GM21447 (cell line): ENCODE results near the gene MSANTD3.
"Not testable (repeated sequence)": the region's sequence is repeated elsewhere in the genome, so short reads cannot be mapped to it uniquely, and the experiment has no call there.

Experiments
- ATAC-seq: cut with Tn5 transposase; IDR thresholded peaks from one replicate; pipeline ENCODE4 v1.9.1; 2021; ENCODE audit not compliant: unreplicated experiment

Gene MSANTD3

DNA sequence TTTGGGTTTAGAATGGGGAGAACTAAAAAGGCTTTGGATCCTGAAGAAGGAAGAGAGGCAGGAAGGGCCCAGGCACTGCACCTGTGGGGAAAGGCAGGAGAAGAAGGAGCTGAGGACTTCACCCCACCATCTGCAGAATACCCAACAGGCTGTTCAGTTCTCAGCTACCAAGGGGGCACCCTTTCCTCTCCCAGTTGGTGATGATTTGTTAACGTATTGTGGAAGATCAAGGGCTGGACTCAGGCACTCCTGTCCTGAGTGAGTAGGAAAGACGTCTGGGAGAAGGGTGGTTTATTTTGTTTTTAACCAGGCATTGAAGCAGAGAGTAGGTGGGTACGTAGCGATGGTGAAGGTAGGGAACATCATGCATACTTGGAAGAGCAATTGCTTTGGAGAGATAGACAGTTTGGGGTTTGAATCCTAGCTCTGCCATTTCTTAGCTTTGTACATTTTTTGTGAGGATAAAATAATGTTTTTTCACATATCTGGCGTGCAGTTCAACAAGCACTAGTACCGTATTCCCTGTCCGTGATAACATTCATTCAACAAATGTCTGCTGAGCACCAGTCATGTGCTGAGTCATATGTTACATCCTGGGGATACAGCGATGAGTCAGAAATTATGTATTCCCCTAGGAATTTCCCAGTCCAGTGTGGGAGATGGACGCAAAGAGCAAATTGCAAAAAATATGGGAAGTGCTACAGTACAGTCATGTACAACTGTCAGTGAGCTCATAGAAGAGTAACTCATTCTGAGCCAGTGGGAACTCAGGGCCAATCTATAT is 2.1 kb downstream of the MSANTD3 start:
- no peak for ATAC-seq

DNA sequence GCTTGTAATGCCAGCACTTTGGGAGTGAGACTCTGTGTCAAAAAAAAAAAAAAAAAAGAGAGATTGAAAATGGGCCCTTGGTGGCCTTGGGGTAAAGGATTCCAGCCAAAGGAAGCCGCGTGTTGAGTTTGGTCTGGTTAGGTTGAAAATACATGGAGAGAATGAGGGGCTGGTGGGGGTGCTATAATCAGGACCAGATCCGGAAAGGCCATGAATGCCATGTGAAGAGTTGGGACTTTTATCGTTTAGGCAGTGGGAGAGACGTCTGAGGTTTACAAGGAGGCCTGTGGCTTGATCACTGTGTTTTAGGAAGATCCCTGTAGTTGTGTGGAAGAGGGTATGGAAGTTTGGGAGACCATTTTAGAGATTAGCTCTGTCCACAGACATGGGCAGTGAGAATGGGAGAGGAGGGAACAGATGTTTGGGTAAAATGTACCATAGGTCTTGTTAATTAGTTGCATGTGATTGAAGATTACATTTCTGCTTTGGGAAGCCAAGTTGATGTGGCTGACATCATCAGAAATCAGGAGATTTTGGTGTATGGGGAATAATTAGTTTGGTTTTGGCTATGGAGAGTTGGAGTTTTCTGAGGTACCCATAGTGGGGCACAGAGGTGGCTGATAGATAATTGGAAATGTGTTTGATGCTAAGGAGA is 3.5 kb downstream of the MSANTD3 start:
- no peak for ATAC-seq

DNA sequence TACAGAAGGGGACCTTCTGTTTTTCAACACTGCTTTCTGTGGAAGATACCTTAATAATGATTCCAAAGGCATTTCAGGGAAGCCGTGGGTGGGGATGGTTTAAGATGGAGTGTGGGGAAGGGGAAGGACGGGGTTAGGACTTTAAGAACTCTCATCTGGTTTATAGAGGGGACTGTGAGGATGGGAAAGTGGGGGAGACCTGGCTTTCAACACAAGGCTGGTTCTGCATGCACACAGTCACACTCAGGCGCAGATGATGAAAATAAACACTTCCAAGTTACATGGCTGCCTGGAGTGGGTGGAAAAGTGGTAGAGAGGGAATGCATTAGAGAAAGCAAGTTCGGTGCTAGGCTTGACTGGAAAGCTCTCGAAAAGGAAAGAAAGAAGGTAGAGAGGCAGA is 4.9 kb downstream of the MSANTD3 start:
- ATAC-seq, result no peak

DNA sequence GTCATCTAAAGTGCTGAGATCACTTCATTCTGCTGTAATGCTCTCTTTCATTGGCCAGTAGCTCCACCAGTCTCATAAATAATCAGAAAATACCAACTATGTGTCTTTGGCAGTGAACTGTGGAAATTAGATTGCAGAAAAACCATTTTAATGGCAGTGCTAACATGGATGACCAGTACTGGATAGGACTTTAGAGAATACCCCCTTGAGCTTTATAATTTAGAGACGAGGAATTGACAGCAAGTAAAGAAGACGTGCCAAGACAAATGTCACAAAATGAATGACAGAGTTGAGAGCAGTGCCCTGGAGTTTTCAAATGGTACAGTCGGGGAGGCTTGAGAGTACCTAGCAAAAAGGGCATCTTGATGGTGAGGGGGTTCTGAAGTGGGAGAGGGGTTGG is 5.8 kb downstream of the MSANTD3 start:
- no peak for ATAC-seq

DNA sequence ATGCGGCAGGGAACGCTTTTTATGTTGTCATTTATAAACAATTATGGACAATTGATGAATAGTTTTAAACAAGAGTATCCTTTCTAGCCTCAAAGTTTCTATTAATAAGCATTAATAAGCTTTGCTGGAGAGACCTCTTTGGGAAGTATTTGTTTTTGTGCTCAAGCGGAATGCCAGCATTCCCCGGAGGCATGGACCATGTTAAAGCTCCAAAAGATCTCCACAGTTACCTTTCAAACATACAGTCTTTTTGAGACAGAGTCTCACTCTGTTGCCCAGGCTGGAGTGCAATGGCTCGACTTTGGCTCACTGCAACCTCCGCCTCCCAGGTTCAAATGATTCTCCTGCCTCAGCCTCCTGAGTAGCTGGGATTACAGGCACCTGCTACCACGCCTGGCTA is 9.6 kb downstream of the MSANTD3 start:
- no peak for ATAC-seq

DNA sequence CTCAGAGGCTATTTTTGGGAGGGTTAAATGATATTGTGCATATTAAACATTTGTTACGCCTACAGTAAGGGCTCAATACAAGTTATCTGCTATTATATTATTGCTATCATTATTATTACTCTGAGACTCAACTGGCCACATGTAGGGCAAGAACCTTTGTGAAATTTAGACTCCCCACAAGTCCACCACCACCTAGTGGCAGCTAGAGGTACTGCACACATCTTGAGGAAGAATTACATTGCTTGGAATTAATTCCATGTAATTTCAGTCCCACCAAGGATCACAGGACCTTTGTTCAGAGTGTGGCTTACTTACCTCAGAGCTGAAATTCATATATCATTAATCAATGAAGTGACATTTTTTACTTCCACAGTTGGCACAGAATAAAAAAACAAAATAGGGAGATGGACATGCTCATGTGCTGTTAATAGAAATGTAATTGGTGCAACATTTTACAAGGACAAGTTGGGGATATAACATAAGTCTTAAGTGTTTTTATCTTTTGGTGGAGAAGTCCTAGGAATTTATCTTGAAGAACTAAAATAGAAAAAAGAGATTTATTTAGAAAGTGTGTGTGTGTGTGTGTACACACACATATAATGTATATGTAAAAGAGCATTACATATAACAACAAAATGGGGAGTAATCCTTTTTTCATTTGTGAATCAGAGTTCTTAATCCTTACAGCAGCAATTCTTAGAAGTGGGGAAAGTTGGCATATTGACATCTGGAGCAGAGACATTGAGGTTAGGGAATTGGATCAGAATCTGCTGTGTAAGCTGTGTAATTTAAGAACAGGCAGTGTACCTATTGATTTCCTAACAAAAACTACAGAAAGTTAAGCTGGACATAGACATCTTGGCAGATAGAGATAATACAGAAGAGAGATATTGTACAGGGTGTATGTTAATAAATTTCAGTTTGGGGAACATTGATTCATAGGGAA is 11.2 kb downstream of the MSANTD3 start:
- ATAC-seq, result peak; percentile 71

DNA sequence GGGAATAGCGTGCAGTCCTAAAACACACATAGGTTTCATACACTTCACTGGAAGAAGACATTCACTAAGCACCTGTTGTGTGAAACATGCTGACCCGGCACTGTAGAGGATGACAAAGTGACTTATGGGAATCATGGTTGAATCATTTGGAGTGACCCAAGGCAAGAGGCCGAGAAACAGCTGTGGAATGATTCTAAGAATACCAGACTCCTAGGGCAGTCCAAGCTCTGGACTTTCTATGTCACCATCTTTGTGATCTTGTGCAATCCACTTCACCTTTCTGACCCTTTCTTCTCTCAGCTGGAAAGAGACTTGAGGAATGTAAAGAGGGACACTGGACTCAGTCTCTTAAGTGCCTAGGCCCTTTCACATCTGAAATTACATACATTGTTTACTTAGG is 13.1 kb downstream of the MSANTD3 start:
- ATAC-seq, result no peak

DNA sequence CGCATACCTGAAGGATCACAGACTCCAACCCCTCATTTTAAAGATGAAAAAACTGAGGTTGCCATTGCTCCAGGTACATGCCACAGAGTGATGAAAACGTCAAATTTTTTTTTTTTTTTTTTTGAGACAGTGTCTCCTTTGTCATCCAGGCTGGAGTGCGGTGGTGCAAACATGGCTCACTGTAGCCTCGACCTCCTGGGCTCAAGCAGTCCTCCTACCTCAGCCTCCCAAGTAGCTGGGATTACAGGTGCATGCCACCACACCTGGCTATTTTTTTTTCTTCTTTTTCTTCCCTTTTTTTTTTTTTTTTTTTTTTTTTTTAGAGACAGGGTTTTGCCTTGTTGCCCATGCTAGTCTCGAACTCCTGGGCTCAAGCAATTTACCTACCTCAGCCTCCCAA is 13.5 kb downstream of the MSANTD3 start:
- not testable (repeated sequence) for ATAC-seq

DNA sequence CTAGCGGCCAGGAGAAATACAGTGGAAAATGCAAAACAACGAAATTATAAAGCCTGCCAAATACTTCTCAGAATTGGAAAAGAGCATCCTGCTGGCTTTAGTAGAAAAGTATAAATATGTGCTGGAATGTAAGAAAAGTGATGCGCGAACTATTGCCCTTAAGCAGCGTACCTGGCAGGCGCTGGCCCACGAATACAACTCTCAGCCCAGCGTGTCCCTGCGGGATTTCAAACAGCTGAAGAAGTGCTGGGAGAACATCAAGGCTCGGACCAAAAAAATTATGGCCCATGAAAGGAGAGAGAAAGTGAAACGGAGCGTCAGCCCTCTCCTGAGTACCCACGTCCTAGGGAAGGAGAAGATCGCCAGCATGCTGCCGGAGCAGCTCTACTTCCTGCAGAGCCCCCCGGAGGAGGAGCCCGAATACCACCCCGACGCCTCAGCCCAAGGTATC is 15.0 kb downstream of the MSANTD3 start:
- no peak for ATAC-seq

DNA sequence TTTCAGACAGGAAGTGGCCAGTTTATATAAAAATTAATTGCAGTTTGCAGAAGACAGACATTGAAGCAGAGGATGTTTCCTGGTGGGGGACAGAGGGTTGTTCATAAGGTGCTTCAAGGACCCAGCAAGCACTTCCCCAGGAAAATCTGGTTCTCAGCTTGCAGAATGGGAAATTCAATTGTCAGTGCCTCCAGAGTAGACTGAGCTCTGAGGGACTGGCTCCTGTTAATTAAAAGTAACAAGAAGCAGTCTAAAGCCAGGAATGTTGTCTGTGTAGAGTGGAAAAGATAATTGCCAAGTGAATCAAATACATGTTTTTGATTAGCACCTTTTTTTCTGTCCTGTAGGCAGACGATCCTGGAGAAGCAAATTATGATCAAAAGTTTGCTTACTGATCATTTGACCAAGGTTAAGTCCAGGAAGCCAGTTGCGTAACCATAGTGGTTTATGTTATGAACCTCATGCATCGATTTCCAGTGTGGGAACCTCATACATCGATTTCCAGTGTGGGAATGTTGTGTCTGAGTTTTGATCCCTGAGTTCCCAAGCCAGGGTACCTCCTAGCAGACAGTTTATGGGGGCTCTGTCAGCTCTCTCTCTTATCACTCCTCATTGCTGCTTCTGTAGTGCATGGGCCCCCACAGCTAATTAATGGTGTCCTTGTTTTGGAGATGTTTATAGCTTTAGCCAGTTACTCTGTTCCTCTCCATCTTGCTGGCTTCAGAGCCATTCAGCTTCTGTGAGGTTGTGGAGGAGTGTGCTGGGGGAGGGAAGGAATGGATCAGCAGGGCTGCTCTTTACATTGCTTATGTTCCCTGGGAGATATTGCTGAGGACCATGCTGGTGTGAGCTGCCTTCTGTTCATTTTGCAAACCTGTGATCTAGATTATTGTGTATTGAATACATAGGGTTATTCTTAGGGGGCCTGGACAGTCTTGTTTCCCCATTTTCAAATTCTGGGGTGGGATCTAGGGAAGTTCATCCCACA is 17.1 kb downstream of the MSANTD3 start:
- no peak for ATAC-seq

DNA sequence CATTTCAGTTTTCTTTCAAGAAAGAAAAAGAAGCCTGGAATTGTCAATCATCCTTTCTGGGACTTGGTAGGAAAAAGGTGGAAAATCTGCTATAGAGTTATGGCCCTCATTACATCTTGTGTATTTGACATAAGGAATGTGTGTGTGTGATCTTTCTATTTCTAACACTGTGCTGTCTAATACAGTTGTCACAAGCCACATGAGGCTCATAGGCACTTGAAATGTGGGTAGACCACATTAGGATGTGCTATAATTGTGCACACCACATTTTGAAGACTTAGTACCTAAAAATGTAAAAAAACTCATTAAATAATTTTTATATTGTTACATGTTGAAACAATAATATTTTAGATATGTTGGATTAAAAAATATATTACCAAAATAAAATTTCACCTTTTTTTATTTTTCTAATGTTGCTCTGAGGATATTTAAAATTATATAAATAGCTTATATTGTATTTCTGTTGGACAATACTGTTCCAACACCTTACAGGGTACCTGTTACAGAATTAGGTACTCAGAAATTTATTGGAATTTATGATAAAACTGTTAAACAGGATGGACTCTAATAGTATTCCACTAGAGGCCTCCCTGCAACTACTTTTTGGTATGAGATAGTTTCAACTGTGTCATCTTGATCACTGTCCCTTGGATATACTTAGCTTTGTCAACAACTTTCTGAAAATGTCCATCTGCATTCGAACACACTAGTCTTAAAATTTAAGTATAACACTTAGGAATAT is 18.4 kb downstream of the MSANTD3 start:
- no peak for ATAC-seq

DNA sequence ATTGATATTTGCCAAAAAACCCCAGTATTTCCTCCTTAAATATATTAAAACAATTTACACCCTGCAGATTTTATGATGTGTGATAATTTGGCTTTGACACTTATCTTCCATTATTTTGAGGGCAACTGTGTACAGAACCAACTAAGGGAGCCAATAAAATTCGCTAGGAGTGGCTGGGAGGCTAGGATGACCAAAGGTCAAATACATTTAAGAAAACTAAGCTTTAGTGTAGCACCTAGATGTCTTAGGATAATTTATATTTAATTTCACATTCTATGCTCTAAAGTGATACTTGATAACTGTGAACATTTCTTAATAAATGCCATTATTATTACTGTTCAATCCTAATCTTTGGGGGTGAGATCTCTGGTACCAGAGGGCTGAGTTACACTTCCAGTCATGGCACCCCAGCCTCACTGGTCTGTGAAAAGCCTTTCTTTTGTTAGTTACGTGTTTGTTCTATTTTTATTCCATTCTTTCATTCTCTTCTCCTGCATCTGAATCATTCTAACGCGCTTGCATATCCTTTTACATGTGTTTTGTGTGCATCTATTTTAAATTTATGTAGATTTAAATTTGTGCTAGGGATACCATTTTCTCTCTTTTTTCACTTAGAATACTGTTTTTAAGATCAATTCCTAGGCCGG is 19.1 kb downstream of the MSANTD3 start:
- ATAC-seq, result no peak

DNA sequence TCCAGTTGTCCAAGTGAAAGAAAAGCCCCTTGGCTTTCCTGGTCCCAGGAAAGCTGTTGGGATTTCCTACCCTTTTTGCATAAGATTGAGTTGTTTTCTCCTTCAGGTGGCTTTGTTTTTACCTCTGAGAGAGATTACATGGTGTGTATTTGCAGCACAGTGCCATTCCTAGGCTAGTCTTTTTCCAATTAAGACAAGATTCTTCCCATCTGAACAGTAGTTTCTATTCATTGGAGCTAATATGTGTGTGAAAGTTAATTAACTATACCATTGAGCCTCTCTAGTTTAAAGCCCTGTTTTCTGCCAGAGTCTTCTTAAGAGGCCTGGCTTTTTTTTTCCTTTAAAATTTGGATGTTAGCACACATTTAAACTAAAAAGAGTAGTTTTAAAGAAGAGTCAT is 20.1 kb downstream of the MSANTD3 start:
- no peak for ATAC-seq

DNA sequence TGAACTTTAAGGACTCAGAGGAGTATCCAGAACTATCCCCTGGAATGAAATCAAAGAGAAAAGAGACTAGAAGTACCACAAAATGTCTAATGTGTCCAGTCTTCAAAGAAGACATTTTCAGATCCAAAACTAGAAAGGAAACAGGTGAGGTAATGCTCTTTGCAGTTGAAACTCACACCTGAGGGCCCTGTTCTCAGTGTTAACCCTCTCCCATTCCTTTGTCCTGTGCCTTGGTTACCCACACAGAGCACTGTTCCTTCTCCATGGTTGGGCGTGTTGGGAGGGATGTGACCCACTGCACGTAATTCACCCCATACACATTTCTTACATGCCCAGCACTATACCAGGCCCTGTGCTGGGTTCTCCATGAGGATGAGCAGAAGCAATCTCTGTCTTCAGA is 21.3 kb downstream of the MSANTD3 start:
- ATAC-seq, result no peak

DNA sequence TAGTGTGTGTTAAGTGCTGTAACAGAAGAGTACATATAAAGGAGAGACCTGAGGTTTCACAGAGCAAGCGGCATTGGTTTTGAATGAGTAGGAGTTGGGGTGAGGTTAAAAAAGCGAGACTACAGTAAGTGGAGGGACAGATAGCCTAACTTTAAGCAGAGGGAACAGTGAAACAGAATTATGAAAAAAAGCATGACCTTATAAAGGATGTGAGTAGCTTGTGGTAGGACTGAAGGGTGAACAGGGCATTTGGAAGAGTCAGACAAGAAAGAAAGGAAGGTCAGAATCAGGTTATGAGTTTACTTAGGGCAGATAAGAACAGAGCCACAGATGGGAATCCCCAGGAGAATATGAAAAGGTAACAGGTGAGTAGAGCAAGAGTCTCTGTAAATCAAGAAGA is 22.5 kb downstream of the MSANTD3 start:
- ATAC-seq, result no peak

DNA sequence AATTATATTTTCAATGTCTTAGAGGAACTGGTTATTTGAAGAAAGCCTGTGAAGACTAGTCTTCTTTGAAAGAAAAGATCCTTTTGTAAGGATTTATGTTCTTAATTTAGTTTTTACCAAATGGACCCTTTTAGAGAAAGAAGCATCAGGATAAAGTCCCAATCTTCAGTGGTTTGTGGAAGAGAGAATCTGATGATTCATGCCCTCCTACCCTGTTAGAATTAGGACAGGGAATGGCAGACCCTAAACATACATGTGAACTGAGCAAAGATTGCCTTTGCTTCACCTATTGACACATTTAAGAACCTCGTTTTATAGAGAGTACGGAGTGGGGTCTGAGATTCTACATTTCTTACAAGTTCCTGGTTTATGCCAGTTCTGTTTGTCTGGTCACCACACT is 26.0 kb downstream of the MSANTD3 start:
- ATAC-seq, result no peak

DNA sequence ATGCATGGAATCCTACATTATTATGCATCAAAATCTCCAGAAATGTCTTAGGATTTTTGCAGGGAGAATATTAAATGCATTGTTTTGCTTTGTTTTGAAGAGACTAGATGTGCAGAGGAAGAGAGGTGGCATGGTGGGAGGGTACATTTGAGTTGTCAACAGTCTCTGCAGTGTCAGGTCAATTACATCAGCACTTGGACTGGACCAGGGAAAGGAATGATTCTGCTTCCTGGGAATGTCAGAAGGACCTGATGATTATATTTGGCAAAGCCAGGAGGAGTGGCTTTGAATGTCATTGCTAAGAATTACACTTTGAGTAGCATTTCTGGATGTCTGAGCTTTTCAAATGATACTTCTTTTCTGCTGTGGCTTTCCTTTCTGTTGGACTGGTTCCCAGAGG is 28.5 kb downstream of the MSANTD3 start:
- ATAC-seq, result no peak

DNA sequence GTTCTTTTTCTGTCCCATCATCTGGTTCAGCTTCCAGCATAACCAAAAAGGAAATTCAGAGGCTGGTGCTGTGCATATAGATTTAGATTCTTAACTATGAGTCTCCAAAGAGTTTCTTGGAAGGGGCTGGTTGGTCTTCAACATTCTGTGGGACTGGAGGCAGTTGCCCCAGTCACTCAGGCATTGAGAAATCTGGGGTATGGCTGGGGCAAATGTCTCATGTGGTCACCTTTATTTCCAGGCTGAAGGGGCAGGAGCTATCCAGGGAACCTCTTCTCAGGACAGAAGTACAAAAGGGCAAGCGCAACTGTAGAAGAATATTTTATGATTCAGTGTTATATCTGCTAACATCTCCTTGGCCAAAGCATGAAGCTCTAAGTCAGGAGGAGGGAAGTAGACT is 30.6 kb downstream of the MSANTD3 start:
- no peak for ATAC-seq

DNA sequence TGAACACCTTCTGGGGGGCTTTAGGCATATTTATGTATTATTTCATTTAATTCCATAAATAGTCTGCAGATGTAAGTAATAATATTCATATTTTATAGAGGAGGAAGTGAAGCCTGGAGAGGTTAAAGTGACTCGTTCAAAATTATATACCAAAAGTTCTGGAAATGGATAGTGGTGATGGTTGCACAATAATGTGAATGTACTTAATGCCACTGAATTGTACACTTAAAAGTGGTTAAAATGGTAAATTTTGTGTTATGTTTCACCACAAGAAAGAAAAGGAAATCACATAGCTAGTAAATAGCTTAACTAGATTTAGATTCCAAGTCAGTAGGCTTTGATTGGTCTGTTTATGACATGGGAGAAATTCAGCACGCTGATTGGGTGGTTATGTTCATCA is 33.0 kb downstream of the MSANTD3 start:
- ATAC-seq, result no peak
